Mesendoderm (in vitro differentiated cells): ENCODE measurements around the gene INO80E.
"Not testable (repeated sequence)": the region's sequence is repeated elsewhere in the genome, so short reads cannot be mapped to it uniquely, and the experiment has no call there.

ENCODE experiments used
- DNase-seq: peaks from one replicate; pipeline ENCODE4 v3.0.0; 2013
- H2AK5ac ChIP-seq: 2 replicates; pipeline ENCODE4 v1.6.1; 2013; ENCODE audit warnings: low read length, inconsistent platforms
- H2BK120ac ChIP-seq: 2 replicates; pipeline ENCODE4 v1.6.1; 2013; ENCODE audit warnings: low read depth, mild to moderate bottlenecking, low read length, moderate library complexity, mixed read lengths
- H2BK15ac ChIP-seq: replicated peaks from 2 replicates; pipeline ENCODE4 v1.6.1; 2013; ENCODE audit warnings: low read depth, mild to moderate bottlenecking, moderate library complexity
- H2BK5ac ChIP-seq: 2 replicates; pipeline ENCODE4 v1.6.1; 2013; ENCODE audit warnings: low read length, inconsistent platforms
- H3K18ac ChIP-seq: 2 replicates; pipeline ENCODE4 v1.6.1; 2013; ENCODE audit warnings: mild to moderate bottlenecking, low read length, mixed read lengths
- H3K23ac ChIP-seq: one replicate; pipeline ENCODE4 v1.6.1; 2013; ENCODE audit warnings: low read length
- H3K27ac ChIP-seq: 2 replicates; pipeline ENCODE4 v1.5.1; 2013; ENCODE audit warnings: low read depth, mild to moderate bottlenecking, inconsistent platforms, low read length, moderate library complexity
- H3K27me3 ChIP-seq: 2 replicates; pipeline ENCODE4 v1.6.1; 2013; ENCODE audit warnings: low read length, control low read depth, mild to moderate bottlenecking, inconsistent platforms; ENCODE audit not compliant: insufficient read depth, poor library complexity
- H3K36me3 ChIP-seq: 2 replicates; pipeline ENCODE4 v1.6.1; 2013; ENCODE audit warnings: low read length, inconsistent platforms; ENCODE audit not compliant: control insufficient read depth, insufficient read depth
- H3K4ac ChIP-seq: one replicate; pipeline ENCODE4 v1.6.1; 2013; ENCODE audit warnings: low read depth, mild to moderate bottlenecking, low read length, moderate library complexity
- H3K4me1 ChIP-seq: 2 replicates; pipeline ENCODE4 v1.6.1; 2013; ENCODE audit warnings: low read depth, low read length, inconsistent platforms; ENCODE audit not compliant: control insufficient read depth
- H3K4me2 ChIP-seq: 2 replicates; pipeline ENCODE4 v1.6.1; 2013; ENCODE audit warnings: low read length
- H3K4me3 ChIP-seq: 2 replicates; pipeline ENCODE4 v1.5.1; 2013; ENCODE audit warnings: mild to moderate bottlenecking, low read length
- H3K56ac ChIP-seq: one replicate; pipeline ENCODE4 v1.6.1; 2013; ENCODE audit warnings: low read length
- H3K79me1 ChIP-seq: 2 replicates; pipeline ENCODE4 v1.6.1; 2013; ENCODE audit warnings: low read length, inconsistent platforms
- H3K79me2 ChIP-seq: 2 replicates; pipeline ENCODE4 v1.6.1; 2013; ENCODE audit warnings: mild to moderate bottlenecking, low read length; ENCODE audit not compliant: control insufficient read depth, insufficient read depth
- H3K9ac ChIP-seq: 2 replicates; pipeline ENCODE4 v1.6.1; 2013; ENCODE audit warnings: low read length, inconsistent platforms
- H4K5ac ChIP-seq: one replicate; pipeline ENCODE4 v1.6.1; 2013; ENCODE audit warnings: low read length
- H4K8ac ChIP-seq: one replicate; pipeline ENCODE4 v1.6.1; 2013; ENCODE audit warnings: low read depth, mild to moderate bottlenecking, control low read depth, low read length, moderate library complexity
- WGBS: extraction: QIAGEN DNeasy Blood & Tissue Kit; methylation state at CpG from one replicate; pipeline ENCODE4 v1.1.7; 2013; ENCODE audit warnings: low lambda C conversion rate, missing lambda C conversion rate; ENCODE audit not compliant: insufficient coverage; ENCODE audit errors: extremely low coverage; 5-methylcytosine and 5-hydroxymethylcytosine counted together

The INO80E gene

GRCh38 chr16:30032083-30032819, 36.2 kb downstream of the INO80E start:
- Histone ChIP-seq H4K8ac (no peak overlapping the region), H3K36me3 (no peaks in the 10 kb centered on the region), H2AK5ac (no peak overlapping the region), H4K5ac (no peak overlapping the region), H3K27ac (no peak overlapping the region), H3K79me2 (no peaks in the 10 kb centered on the region), H2BK15ac (no peak overlapping the region), H2BK5ac (no peak overlapping the region), H3K4ac (no peak overlapping the region), H2BK120ac (no peak overlapping the region), H3K9ac (no peak overlapping the region), H3K4me3 (no peak overlapping the region), H3K4me1 (peaks cover 5% of the 10 kb centered on the region), H3K4me2 (no peak overlapping the region), H3K56ac (no peak overlapping the region), H3K27me3 (no peaks in the 10 kb centered on the region), H3K18ac (no peak overlapping the region), H3K79me1 (no peaks in the 10 kb centered on the region), H3K23ac (no peak overlapping the region)
- no CpG with 5 or more reads among the region's 12 CpGs for WGBS
- DNase-seq = peak; percentile 91

GRCh38 chr16:30033270-30033669, 37.2 kb downstream of the INO80E start:
- Histone ChIP-seq H3K56ac (no peak overlapping the region), H4K5ac (no peak overlapping the region), H3K79me2 (no peaks in the 10 kb centered on the region), H2BK15ac (no peak overlapping the region), H4K8ac (no peak overlapping the region), H3K18ac (no peak overlapping the region), H3K23ac (no peak overlapping the region), H3K79me1 (no peaks in the 10 kb centered on the region), H3K4me3 (no peak overlapping the region), H3K9ac (no peak overlapping the region), H2AK5ac (no peak overlapping the region), H3K36me3 (no peaks in the 10 kb centered on the region), H3K27ac (no peak overlapping the region), H3K4me2 (no peak overlapping the region), H2BK120ac (no peak overlapping the region), H3K27me3 (no peaks in the 10 kb centered on the region), H3K4ac (no peak overlapping the region), H3K4me1 (peaks cover 5% of the 10 kb centered on the region), H2BK5ac (no peak overlapping the region)
- WGBS = no CpG with 5 or more reads among the region's 7 CpGs
- DNase-seq = no peak

GRCh38 chr16:30040221-30040620, 44.2 kb downstream of the INO80E start:
- Histone ChIP-seq H2BK5ac (no peak overlapping the region), H4K5ac (no peak overlapping the region), H3K4ac (no peak overlapping the region), H2BK120ac (no peak overlapping the region), H3K4me2 (no peak overlapping the region), H3K23ac (no peak overlapping the region), H3K18ac (no peak overlapping the region), H3K27me3 (no peaks in the 10 kb centered on the region), H2BK15ac (no peak overlapping the region), H3K27ac (no peak overlapping the region), H2AK5ac (no peak overlapping the region), H3K36me3 (no peaks in the 10 kb centered on the region), H3K56ac (no peak overlapping the region), H3K79me2 (no peaks in the 10 kb centered on the region), H4K8ac (no peak overlapping the region), H3K4me1 (no peaks in the 10 kb centered on the region), H3K9ac (no peak overlapping the region), H3K4me3 (no peak overlapping the region), H3K79me1 (no peaks in the 10 kb centered on the region)
- WGBS = no CpG with 5 or more reads among the region's 5 CpGs
- no peak for DNase-seq

- not testable (repeated sequence) for H2BK15ac ChIP-seq, H4K5ac ChIP-seq, H4K8ac ChIP-seq, H2BK120ac ChIP-seq, H3K4ac ChIP-seq, H3K79me2 ChIP-seq, H3K4me2 ChIP-seq, H2BK5ac ChIP-seq, H3K23ac ChIP-seq, H3K27me3 ChIP-seq, H3K18ac ChIP-seq, H3K9ac ChIP-seq, H3K56ac ChIP-seq, H3K4me3 ChIP-seq, H3K4me1 ChIP-seq, H2AK5ac ChIP-seq, H3K36me3 ChIP-seq, DNase-seq, H3K79me1 ChIP-seq, H3K27ac ChIP-seq
- WGBS = no CpG with 5 or more reads among the region's 5 CpGs
Measured at GRCh38 chr16:30040690-30041089, 44.6 kb downstream of the INO80E start.

GRCh38 chr16:30041841-30042240, 45.8 kb downstream of the INO80E start:
- no peak overlapping the region for H2BK120ac ChIP-seq
- no peak overlapping the region for H2BK15ac ChIP-seq
- H3K4me1 ChIP-seq = no peaks in the 10 kb centered on the region
- H4K8ac ChIP-seq = no peak overlapping the region
- no peaks in the 10 kb centered on the region for H3K27me3 ChIP-seq
- no peak overlapping the region for H3K23ac ChIP-seq
- H3K4me2 ChIP-seq = no peak overlapping the region
- no peak overlapping the region for H3K9ac ChIP-seq
- no peak overlapping the region for H2BK5ac ChIP-seq
- no peaks in the 10 kb centered on the region for H3K36me3 ChIP-seq
- H3K4ac ChIP-seq = no peak overlapping the region
- no peak overlapping the region for H3K56ac ChIP-seq
- no peak overlapping the region for H2AK5ac ChIP-seq
- no peaks in the 10 kb centered on the region for H3K79me2 ChIP-seq
- DNase-seq = no peak
- no peak overlapping the region for H3K27ac ChIP-seq
- H3K79me1 ChIP-seq = no peaks in the 10 kb centered on the region
- H3K18ac ChIP-seq = no peak overlapping the region
- WGBS = 100% methylated on average over 1 of the region's 5 CpGs
- H3K4me3 ChIP-seq = no peak overlapping the region
- no peak overlapping the region for H4K5ac ChIP-seq

GRCh38 chr16:30046178-30046577, 50.1 kb downstream of the INO80E start:
- no peaks in the 10 kb centered on the region for H3K79me2 ChIP-seq
- H4K5ac ChIP-seq = no peak overlapping the region
- no peaks in the 10 kb centered on the region for H3K36me3 ChIP-seq
- H3K27me3 ChIP-seq = no peaks in the 10 kb centered on the region
- WGBS = no CpG with 5 or more reads among the region's 8 CpGs
- no peak overlapping the region for H3K4me2 ChIP-seq
- H3K27ac ChIP-seq = no peak overlapping the region
- no peak overlapping the region for H3K9ac ChIP-seq
- H3K18ac ChIP-seq = no peak overlapping the region
- H3K23ac ChIP-seq = no peak overlapping the region
- no peak overlapping the region for H4K8ac ChIP-seq
- no peak overlapping the region for H3K4me3 ChIP-seq
- no peak overlapping the region for H2BK15ac ChIP-seq
- H2AK5ac ChIP-seq = no peak overlapping the region
- no peaks in the 10 kb centered on the region for H3K79me1 ChIP-seq
- no peaks in the 10 kb centered on the region for H3K4me1 ChIP-seq
- no peak overlapping the region for H2BK120ac ChIP-seq
- DNase-seq = no peak
- no peak overlapping the region for H3K56ac ChIP-seq
- H2BK5ac ChIP-seq = no peak overlapping the region
- H3K4ac ChIP-seq = no peak overlapping the region
